NB4 (cell line): ENCODE data around the gene RIMBP3B.
"Not testable (repeated sequence)": the region's sequence is repeated elsewhere in the genome, so short reads cannot be mapped to it uniquely, and the experiment has no call there.

Experiments used
- MYC ChIP-seq: IDR thresholded peaks from 2 replicates; pipeline ENCODE4 v1.6.1; 2011; ENCODE audit warnings: low read depth, low read length
- POLR2A ChIP-seq: IDR thresholded peaks from 2 replicates; pipeline ENCODE4 v1.6.1; 2011; ENCODE audit warnings: mild to moderate bottlenecking; ENCODE audit not compliant: insufficient read length; ENCODE audit errors: extremely low read depth
- TF ChIP-seq, protein P1 (sequence below): IDR thresholded peaks from one replicate; pipeline ENCODE4 v1.5.1; 2012; ENCODE audit warnings: low read depth, low read length

DNA sequence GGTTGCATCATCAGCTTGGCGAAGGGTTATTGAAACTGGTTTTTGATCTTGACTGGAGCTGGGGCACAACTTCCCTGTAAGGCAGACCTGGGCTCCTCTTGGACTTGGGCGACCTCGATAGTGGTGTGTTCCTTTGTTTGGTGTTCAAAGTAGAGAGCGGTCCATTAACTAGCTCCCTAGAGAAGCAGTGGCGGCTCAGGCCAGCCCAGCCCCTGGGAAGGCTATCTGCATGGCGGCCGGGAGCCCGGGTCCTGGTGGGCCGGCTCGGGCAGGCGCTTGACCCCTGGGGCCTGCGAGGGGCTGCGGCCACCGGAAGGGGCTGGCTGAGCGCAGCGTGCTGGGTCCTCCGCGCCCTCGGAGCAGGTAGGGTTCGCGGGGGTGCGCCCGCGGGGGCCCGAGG lies 32.8 kb downstream of the RIMBP3B start:
- TF ChIP-seq, protein P1, sequence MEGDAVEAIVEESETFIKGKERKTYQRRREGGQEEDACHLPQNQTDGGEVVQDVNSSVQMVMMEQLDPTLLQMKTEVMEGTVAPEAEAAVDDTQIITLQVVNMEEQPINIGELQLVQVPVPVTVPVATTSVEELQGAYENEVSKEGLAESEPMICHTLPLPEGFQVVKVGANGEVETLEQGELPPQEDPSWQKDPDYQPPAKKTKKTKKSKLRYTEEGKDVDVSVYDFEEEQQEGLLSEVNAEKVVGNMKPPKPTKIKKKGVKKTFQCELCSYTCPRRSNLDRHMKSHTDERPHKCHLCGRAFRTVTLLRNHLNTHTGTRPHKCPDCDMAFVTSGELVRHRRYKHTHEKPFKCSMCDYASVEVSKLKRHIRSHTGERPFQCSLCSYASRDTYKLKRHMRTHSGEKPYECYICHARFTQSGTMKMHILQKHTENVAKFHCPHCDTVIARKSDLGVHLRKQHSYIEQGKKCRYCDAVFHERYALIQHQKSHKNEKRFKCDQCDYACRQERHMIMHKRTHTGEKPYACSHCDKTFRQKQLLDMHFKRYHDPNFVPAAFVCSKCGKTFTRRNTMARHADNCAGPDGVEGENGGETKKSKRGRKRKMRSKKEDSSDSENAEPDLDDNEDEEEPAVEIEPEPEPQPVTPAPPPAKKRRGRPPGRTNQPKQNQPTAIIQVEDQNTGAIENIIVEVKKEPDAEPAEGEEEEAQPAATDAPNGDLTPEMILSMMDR: not testable (repeated sequence)
- TF ChIP-seq POLR2A, MYC: not testable (repeated sequence)
